Measurements from ENCODE around the gene CRB1.

Gene CRB1

DNA sequence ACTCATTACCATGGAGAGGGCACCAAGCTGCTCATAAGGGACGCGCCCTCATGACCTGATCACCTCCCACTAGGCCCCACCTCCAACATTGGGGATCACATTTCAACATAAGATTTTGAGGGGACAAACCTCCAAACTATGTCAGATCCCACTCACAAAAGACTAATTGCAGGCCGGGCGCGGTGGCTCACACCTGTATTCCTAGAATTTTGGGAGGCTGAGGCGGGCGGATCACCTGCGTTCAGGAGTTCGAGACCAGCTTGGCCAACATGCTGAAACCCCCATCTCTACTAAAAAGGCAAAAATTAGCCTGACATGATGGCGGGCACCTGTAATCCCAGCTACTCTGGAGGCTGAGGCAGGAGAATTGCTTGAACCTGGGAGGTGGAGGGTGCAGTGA, 228.7 kb downstream of the CRB1 start:
- TF ChIP-seq, protein P1, sequence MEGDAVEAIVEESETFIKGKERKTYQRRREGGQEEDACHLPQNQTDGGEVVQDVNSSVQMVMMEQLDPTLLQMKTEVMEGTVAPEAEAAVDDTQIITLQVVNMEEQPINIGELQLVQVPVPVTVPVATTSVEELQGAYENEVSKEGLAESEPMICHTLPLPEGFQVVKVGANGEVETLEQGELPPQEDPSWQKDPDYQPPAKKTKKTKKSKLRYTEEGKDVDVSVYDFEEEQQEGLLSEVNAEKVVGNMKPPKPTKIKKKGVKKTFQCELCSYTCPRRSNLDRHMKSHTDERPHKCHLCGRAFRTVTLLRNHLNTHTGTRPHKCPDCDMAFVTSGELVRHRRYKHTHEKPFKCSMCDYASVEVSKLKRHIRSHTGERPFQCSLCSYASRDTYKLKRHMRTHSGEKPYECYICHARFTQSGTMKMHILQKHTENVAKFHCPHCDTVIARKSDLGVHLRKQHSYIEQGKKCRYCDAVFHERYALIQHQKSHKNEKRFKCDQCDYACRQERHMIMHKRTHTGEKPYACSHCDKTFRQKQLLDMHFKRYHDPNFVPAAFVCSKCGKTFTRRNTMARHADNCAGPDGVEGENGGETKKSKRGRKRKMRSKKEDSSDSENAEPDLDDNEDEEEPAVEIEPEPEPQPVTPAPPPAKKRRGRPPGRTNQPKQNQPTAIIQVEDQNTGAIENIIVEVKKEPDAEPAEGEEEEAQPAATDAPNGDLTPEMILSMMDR (IDR thresholded peaks at IDR 0.05; ENCODE audit: borderline replicate concordance, insufficient read depth, low read depth, low read length) = no peak

DNA sequence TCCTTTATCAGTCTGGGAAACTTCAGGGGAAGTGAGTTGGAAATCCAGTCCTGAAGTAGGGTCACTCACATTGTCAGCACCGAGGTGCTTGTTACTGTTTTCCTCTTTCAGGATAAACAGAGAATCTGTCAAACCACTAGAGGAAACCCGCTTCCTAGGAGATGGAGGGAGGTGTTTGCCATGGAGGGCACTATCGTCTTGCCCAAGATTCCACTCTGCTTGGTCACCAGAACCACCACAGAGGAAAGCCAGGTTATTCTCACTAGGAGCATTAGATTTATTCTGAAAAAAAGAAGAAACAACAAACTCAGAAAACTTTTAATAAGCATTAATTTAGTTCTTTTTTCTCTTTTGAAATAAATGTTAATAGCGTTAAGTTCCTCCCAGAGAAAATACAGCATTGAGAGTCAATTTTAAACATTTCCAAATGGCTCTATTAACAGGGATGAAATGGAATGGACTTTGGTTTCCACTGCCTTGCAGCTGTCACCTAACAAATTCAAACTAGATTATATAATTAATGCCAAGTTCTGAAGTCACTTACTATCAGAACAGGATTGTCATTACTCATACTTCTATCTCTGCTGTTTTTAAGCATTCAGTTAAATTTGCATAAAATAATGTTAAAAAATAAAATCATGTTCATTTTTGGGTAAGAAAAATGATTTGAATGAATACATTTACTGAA, 242.8 kb downstream of the CRB1 start:
- no peak overlapping the region for H3K4me3 ChIP-seq (ENCODE audit: low read depth, low read length)
- TF ChIP-seq, protein P1 (IDR thresholded peaks at IDR 0.05; ENCODE audit: borderline replicate concordance, insufficient read depth, low read depth, low read length) = no peak

More for the DNA sequence above, 228.7 kb downstream of the CRB1 start:
- no peak overlapping the region for H3K4me3 ChIP-seq (ENCODE audit: low read depth, low read length)

DNA sequence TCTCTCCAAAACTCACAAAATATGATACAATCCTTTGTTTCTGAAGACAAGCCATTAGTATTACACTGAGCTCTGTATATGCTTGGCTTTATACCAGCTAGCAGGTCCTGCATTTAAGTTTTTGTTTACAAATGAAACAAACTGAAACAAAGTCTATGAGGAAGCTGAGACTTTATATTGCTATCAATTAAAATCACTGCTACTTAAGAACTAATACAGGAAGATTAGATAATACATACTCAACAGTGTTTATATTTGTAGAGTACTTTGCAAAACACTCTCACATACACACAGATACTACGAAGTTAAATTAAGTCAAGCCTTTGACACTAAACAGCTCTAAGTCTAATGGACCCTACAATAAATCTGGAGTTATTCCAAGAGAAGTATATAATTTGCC, 247.4 kb downstream of the CRB1 start:
- H3K4me3 ChIP-seq (ENCODE audit: low read depth, low read length) = no peak overlapping the region
- TF ChIP-seq, protein P1 (IDR thresholded peaks at IDR 0.05; ENCODE audit: borderline replicate concordance, insufficient read depth, low read depth, low read length) = no peak

DNA sequence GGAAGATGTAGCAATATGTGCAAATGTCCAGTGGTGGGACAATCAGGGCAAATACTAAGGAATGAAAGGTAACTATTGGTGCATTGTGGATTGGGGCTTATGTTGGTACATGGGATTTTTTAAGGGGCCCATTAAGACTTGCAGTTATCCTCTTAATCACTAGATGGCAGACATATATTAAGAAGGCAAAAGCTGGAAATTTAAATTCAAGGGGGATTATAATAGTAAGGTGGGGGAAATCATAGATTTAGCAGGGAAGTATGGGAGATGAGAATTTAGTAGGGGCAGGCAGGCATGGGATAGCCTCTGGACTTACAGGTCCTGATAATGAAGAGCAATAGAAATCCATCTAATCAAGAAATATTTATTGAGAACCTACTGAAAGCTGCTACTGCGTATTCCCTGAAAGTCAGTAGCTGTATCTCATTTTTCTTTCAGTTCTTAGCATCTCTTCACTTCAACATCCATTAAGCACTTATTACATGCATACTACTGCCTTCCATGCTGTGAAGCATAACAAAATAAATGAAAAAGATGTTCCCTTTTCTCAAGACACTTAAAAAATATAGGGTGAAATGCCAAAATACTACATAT, 251.8 kb downstream of the CRB1 start:
- TF ChIP-seq, protein P1 (IDR thresholded peaks at IDR 0.05; ENCODE audit: borderline replicate concordance, insufficient read depth, low read depth, low read length) = peak; percentile 27; the same call in 1 of the 2 replicates
- H3K4me3 ChIP-seq (ENCODE audit: low read depth, low read length) = no peak overlapping the region

DNA sequence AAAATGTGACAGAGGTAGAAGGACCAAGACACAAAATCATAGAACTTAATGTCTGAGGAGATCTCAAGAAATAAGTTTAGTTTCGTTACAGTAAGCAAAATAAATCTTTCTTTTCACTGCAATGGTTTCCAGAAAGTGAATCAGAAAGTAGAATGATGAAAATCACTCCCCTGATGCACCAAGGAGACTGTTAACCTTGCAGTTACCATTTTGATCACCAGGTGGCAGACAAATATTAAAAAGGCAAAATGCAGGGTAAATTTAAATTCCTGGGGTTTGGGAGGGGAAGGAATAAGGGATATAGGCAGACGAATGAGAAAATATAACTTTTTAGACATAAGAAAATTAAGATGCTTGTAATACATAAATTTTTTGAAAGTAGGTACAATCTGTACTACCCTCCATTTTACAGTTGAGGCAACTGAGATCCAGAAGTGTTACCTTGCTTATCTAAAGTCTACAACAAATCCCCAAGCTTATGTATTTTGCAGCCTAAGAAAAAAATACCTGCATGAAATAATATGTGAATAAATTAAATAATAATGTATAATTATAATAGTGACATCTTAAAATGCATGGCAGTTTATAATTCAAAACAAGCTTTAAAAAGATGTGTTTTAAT, 253.2 kb downstream of the CRB1 start:
- H3K4me3 ChIP-seq (ENCODE audit: low read depth, low read length) = no peak overlapping the region
- TF ChIP-seq, protein P1 (IDR thresholded peaks at IDR 0.05; ENCODE audit: borderline replicate concordance, insufficient read depth, low read depth, low read length) = peak; percentile 50; the same call in 1 of the 2 replicates

DNA sequence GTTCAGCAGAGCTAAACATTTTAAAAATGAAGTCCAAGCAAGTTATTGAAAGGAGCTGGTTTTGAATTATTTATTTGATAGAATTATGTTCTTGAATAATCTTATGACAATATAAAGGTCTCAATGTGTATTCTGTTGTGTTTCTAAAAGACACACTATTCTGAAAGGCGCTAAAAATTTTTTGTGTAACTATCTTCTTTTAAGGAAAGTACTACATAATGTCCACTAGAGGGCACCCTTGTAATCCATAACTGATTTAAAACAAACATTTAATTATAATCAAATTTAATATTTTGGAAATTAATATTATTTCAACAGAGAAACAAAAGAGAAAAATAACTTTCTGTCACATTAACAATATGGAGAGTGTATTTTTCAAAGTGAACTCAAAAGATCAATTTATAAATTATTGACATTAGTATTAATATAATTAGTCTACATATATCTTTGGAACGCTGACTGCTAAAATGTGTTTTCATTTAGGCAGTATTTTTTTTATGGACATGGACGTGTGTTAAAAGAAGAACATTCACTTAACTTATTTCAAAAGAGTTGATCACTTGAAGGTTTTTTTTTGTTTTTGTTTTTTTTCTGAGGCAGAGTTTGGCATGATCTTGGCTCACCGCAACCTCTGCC, 258.8 kb downstream of the CRB1 start:
- no peak overlapping the region for H3K4me3 ChIP-seq (ENCODE audit: low read depth, low read length)
- TF ChIP-seq, protein P1 (IDR thresholded peaks at IDR 0.05; ENCODE audit: borderline replicate concordance, insufficient read depth, low read depth, low read length) = no peak

All from GM12875 (cell line).